PC-9 (cell line): ENCODE data around the gene DLGAP1. TPM values are rescaled to one million over a fixed set of nuclear protein-coding genes. Genes with fewer than 3 reads are reported as not detected.

Experiments
- BruUV-seq: library from RNA; stranded (reverse); fragments of 400-500 nt; replicated peaks from 2 replicates; lab custom pipeline; 2021; lab: Mats Ljungman, UMichigan
- CTCF ChIA-PET: fragments of 300-600 bp; sonication (Branson Sonifier 250); formaldehyde crosslinking; loops from one replicate; lab custom pipeline; 2022; ENCODE audit warnings: antibody characterized with exemption; lab: Charles Lee
- POLR2A ChIA-PET: fragments of 300-600 bp; sonication (Branson Sonifier 250); formaldehyde crosslinking; loops from one replicate; lab custom pipeline; 2022; ENCODE audit warnings: antibody characterized with exemption; ENCODE audit not compliant: unreplicated experiment; lab: Charles Lee
- DNase-seq, 2 experiments: peaks; one replicate each; pipeline versions ENCODE4 v3.0.0 to v3.0.0-alpha.2; 2015 to 2022; ENCODE audit warnings: mixed read lengths in 1 of 2
- H2AFZ ChIP-seq: fragments of 200-600 bp; sonication (generic); 2 replicates; pipeline ENCODE4 v1.8.1; 2017; ENCODE audit warnings: antibody characterized with exemption
- H3F3A ChIP-seq: fragments of 200-600 bp; sonication (generic); 2 replicates; pipeline ENCODE4 v1.8.1; 2017; ENCODE audit warnings: antibody characterized with exemption, mild to moderate bottlenecking, low read depth; ENCODE audit not compliant: insufficient read depth
- H3K27ac ChIP-seq: fragments of 200-600 bp; sonication (generic); 2 replicates; pipeline ENCODE4 v1.6.1; 2016; ENCODE audit warnings: mixed run types
- H3K27me3 ChIP-seq: fragments of 200-600 bp; sonication (generic); 2 replicates; pipeline ENCODE4 v1.6.1; 2016; ENCODE audit warnings: low read depth, mixed run types; ENCODE audit not compliant: insufficient read depth
- H3K36me3 ChIP-seq: fragments of 200-600 bp; sonication (generic); 2 replicates; pipeline ENCODE4 v1.6.1; 2016; ENCODE audit warnings: low read depth, mixed run types
- H3K4me1 ChIP-seq: fragments of 200-600 bp; sonication (generic); replicated peaks from 2 replicates; pipeline ENCODE4 v1.6.1; 2016; ENCODE audit warnings: mixed run types; ENCODE audit not compliant: insufficient read depth
- H3K4me2 ChIP-seq: fragments of 200-600 bp; sonication (generic); 2 replicates; pipeline ENCODE4 v1.6.1; 2017; ENCODE audit warnings: mixed run types
- H3K4me3 ChIP-seq: fragments of 200-600 bp; sonication (generic); 2 replicates; pipeline ENCODE4 v1.6.1; 2016; ENCODE audit warnings: mixed run types
- H3K79me2 ChIP-seq: fragments of 200-600 bp; sonication (generic); 2 replicates; pipeline ENCODE4 v1.6.1; 2017; ENCODE audit warnings: low read depth, mixed run types
- H3K9me2 ChIP-seq: fragments of 200-600 bp; sonication (generic); 2 replicates; pipeline ENCODE4 v1.8.1; 2017; ENCODE audit warnings: mild to moderate bottlenecking; ENCODE audit not compliant: insufficient read depth
- H3K9me3 ChIP-seq: fragments of 200-600 bp; sonication (generic); 2 replicates; pipeline ENCODE4 v1.8.1; 2016; ENCODE audit warnings: low read depth; ENCODE audit not compliant: insufficient read depth
- H4K20me1 ChIP-seq: fragments of 200-600 bp; sonication (generic); 2 replicates; pipeline ENCODE4 v1.8.1; 2017; ENCODE audit not compliant: insufficient read depth
- CTCF ChIP-seq: fragments of 200-600 bp; sonication (generic); conservative IDR thresholded peaks from 2 replicates; pipeline ENCODE4 v1.6.1; 2017; ENCODE audit warnings: mixed run types, antibody characterized with exemption, mild to moderate bottlenecking, moderate library complexity
- EZH2 ChIP-seq: fragments of 200-600 bp; sonication (generic); IDR thresholded peaks from 2 replicates; pipeline ENCODE4 v1.8.0; 2017; ENCODE audit warnings: antibody characterized with exemption, low read depth
- intact Hi-C: fragments of 100-400 bp; cut with micrococcal nuclease; formaldehyde crosslinking; loops from one replicate; pipeline ENCODE4 v1.10.0; 2022; ENCODE audit not compliant: unreplicated experiment
- total RNA-seq: library from RNA; stranded (reverse); gene quantifications from 2 replicates; pipeline ENCODE4 v1.2.3, GENCODE V29; 2021

Gene DLGAP1
- total RNA-seq, 1 experiment from 2014 or later = not detected

- H3K27me3 ChIP-seq = no peaks in the 10 kb centered on the region
- H3K4me2 ChIP-seq = no peak overlapping the region
- intact Hi-C loops = no loop called here
- no peaks in the 10 kb centered on the region for H3K79me2 ChIP-seq
- H4K20me1 ChIP-seq = no peaks in the 10 kb centered on the region
- no peak overlapping the region for H3K27ac ChIP-seq
- H3K36me3 ChIP-seq = no peaks in the 10 kb centered on the region
- H2AFZ ChIP-seq = no peak overlapping the region; the same call in 1 of the 2 replicates
- H3F3A ChIP-seq = no peaks in the 10 kb centered on the region
- H3K9me2 ChIP-seq = no peaks in the 10 kb centered on the region
- peaks cover 8% of the 10 kb centered on the region for H3K9me3 ChIP-seq
- ChIA-PET CTCF (no interaction called here), POLR2A (no interaction called here)
- BruUV-seq = no TSS peak
- no peaks in the 10 kb centered on the region for H3K4me1 ChIP-seq
- DNase-seq = no peak
- TF ChIP-seq CTCF (no peak), EZH2 (no peak)
- H3K4me3 ChIP-seq = no peak overlapping the region
Measured at GRCh38 chr18:3761266-3761665, 693.8 kb downstream of the DLGAP1 start.

GRCh38 chr18:3760741-3761140 is 694.4 kb downstream of the DLGAP1 start:
- Histone ChIP-seq H2AFZ (no peak overlapping the region), H3K36me3 (no peaks in the 10 kb centered on the region), H3K4me1 (no peaks in the 10 kb centered on the region), H3F3A (no peaks in the 10 kb centered on the region), H3K27me3 (no peaks in the 10 kb centered on the region), H3K4me3 (no peak overlapping the region), H3K27ac (no peak overlapping the region), H3K4me2 (no peak overlapping the region), H3K9me2 (no peaks in the 10 kb centered on the region), H4K20me1 (no peaks in the 10 kb centered on the region), H3K9me3 (peaks cover 8% of the 10 kb centered on the region), H3K79me2 (no peaks in the 10 kb centered on the region)
- ChIA-PET CTCF (no interaction called here), POLR2A (no interaction called here)
- intact Hi-C loops = no loop called here
- no TSS peak for BruUV-seq
- DNase-seq = no peak
- no peak for TF ChIP-seq EZH2
- TF ChIP-seq CTCF = no peak

GRCh38 chr18:3759099-3759498 is 696.0 kb downstream of the DLGAP1 start:
- ChIA-PET CTCF (interaction anchor here (0.6 kb wide), 1 partner anchor 10 kb away, joined by 5 read pairs; no protein-coding TSS in a partner anchor), POLR2A (interaction anchor here (0.6 kb wide), 1 partner anchor 645 kb away, joined by 26 read pairs; no protein-coding TSS in a partner anchor)
- Histone ChIP-seq H3K9me2 (no peaks in the 10 kb centered on the region), H3F3A (no peaks in the 10 kb centered on the region), H3K27ac (no peak overlapping the region), H4K20me1 (no peaks in the 10 kb centered on the region), H3K4me1 (no peaks in the 10 kb centered on the region), H3K36me3 (no peaks in the 10 kb centered on the region), H3K4me2 (no peak overlapping the region), H3K4me3 (no peak overlapping the region), H3K79me2 (no peaks in the 10 kb centered on the region), H3K27me3 (no peaks in the 10 kb centered on the region), H3K9me3 (peaks cover 8% of the 10 kb centered on the region), H2AFZ (no peak overlapping the region)
- no peak for DNase-seq
- BruUV-seq = no TSS peak
- intact Hi-C loops = no loop called here
- no peak for TF ChIP-seq EZH2
- no peak for TF ChIP-seq CTCF
